K562 treated with DMSO at 1 percent for 12 hours (cell line): Measurements from ENCODE around the gene ERLEC1. TPM values are rescaled to one million over a fixed set of nuclear protein-coding genes. Genes with fewer than 3 reads are reported as not detected.

ENCODE experiments used
- total RNA-seq: library from RNA; unstranded; fragments of 300-600 nt; gene quantifications from 2 replicates; pipeline ENCODE4 v1.2.3, GENCODE V29; 2022; ENCODE audit not compliant: insufficient read depth

Gene ERLEC1
- total RNA-seq: 18.4 and 44.2 TPM in 2 replicates

GRCh38 chr2:53786705-53787613, at the start of gene ERLEC1, which contains the start of gene ASB3:
ERLEC1 (plus strand) TSS chr2:53787044; CDS start chr2:53787211, 167 bp downstream.
ASB3 (minus strand) TSS chr2:53786953; CDS start chr2:53765572, 21,381 bp downstream.

GRCh38 chr2:53767405-53768241, 19.2 kb upstream of the ERLEC1 start, which contains the start of gene CHAC2:
CHAC2 (plus strand) TSS chr2:53767804; CDS start chr2:53767887, 83 bp downstream.

GRCh38 chr2:53859206-53860181, 72.7 kb downstream of the ERLEC1 start, which contains the start of gene GPR75:
GPR75 (minus strand) TSS chr2:53859967; CDS start chr2:53854756, 5,211 bp downstream.

Other genes starting within 250 kb of the ERLEC1 start
- 6.5 and 11.6 TPM in 2 replicates for gene CHAC2, start 19.2 kb upstream of the ERLEC1 start, total RNA-seq
- 6.3 and 14.7 TPM in 2 replicates for gene ASB3, start 91 bp upstream of the ERLEC1 start, total RNA-seq
- gene GPR75, start 72.9 kb downstream of the ERLEC1 start, total RNA-seq: 3.5 TPM in 1 of 2 replicates, not detected in the other
- 26.1 and 43.5 TPM in 2 replicates for gene PSME4, start 183.9 kb downstream of the ERLEC1 start, total RNA-seq